SK-N-MC (cell line): Measurements from ENCODE around the gene RBM4B.

Experiments used
- DNase-seq: peaks from one replicate; pipeline ENCODE4 v3.0.0-alpha.2; 2011; ENCODE audit warnings: low read depth, low spot score
- H3K27ac ChIP-seq: fragments of 200-600 bp; sonication (generic); 2 replicates; pipeline ENCODE4 v1.5.1; 2016; ENCODE audit warnings: mixed run types
- H3K36me3 ChIP-seq: fragments of 200-600 bp; sonication (generic); 2 replicates; pipeline ENCODE4 v1.6.1; 2017; ENCODE audit warnings: antibody characterized with exemption, low read length, mixed read lengths; ENCODE audit not compliant: insufficient read depth
- H3K4me3 ChIP-seq: fragments of 200-600 bp; sonication (generic); 2 replicates; pipeline ENCODE4 v1.5.1; 2016
- H3K9ac ChIP-seq: fragments of 200-600 bp; sonication (generic); 2 replicates; pipeline ENCODE4 v1.8.0; 2017; ENCODE audit warnings: mixed run types, mixed read lengths; ENCODE audit not compliant: insufficient read length
- H3K9me3 ChIP-seq: fragments of 200-600 bp; sonication (generic); 2 replicates; pipeline ENCODE4 v1.6.1; 2017; ENCODE audit warnings: low read depth, mild to moderate bottlenecking, antibody characterized with exemption, low read length, moderate library complexity, mixed read lengths
- EZH2 ChIP-seq: fragments of 200-600 bp; sonication (generic); IDR thresholded peaks from one replicate; pipeline ENCODE4 v1.6.1; 2017; ENCODE audit warnings: antibody characterized with exemption
- FOXP2 ChIP-seq: optimal IDR thresholded peaks from 2 replicates; pipeline ENCODE3; 2011; ENCODE audit warnings: mild to moderate bottlenecking, moderate library complexity; ENCODE audit not compliant: insufficient read depth; ENCODE audit errors: extremely low read length, control extremely low read depth
- POLR2AphosphoS5 ChIP-seq: IDR thresholded peaks from 2 replicates; pipeline ENCODE4 v1.6.1; 2012; ENCODE audit warnings: mild to moderate bottlenecking, low read depth, low read length, borderline replicate concordance

Gene RBM4B

GRCh38 chr11:66674964-66675602 lies 2.6 kb downstream of the RBM4B start:
- H3K9ac ChIP-seq: peak overlapping the region; percentile 88
- no peak overlapping the region for H3K27ac ChIP-seq
- peaks cover 18% of the 10 kb centered on the region for H3K36me3 ChIP-seq
- TF ChIP-seq POLR2AphosphoS5 (no peak), EZH2 (no peak)
- peak overlapping the region; percentile 95 for H3K4me3 ChIP-seq
- no peaks in the 10 kb centered on the region for H3K9me3 ChIP-seq
- DNase-seq: no peak

DNA sequence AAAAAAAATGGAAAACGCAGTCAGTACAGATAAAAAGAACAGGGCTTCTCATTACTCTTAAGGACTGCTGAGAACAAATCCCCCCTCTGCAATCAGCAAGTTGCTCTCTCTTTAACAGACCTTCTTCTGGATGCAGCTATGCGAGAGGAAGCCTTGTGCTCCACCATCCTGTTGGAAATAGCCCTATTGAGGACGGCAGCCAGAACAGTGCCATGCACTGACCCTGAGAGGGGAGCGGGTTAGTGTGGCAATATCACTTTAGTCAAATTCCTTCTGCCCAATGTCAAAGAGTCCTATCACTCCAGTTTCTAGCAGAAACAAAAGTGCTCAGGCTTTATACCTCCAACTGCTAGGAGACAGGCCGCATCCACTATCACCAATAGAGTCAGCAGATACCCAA lies 6.9 kb downstream of the RBM4B start:
- Histone ChIP-seq H3K9ac (no peak overlapping the region), H3K27ac (peak overlapping the region; percentile 38), H3K36me3 (peaks cover 49% of the 10 kb centered on the region), H3K4me3 (no peak overlapping the region), H3K9me3 (no peaks in the 10 kb centered on the region)
- DNase-seq: no peak
- TF ChIP-seq EZH2 (no peak), FOXP2 (no peak), POLR2AphosphoS5 (no peak)

GRCh38 chr11:66665369-66665768 lies 12.3 kb downstream of the RBM4B start:
- no peaks in the 10 kb centered on the region for H3K9me3 ChIP-seq
- TF ChIP-seq FOXP2 (no peak), POLR2AphosphoS5 (no peak), EZH2 (no peak)
- H3K9ac ChIP-seq: no peak overlapping the region
- H3K36me3 ChIP-seq: peaks cover 61% of the 10 kb centered on the region
- 0 out of 2 replicates have a peak overlapping the region, but pooled peaks have one; percentile 32 for H3K27ac ChIP-seq
- DNase-seq: no peak
- no peak overlapping the region for H3K4me3 ChIP-seq

- H3K9ac ChIP-seq: no peak overlapping the region
- no peaks in the 10 kb centered on the region for H3K9me3 ChIP-seq
- DNase-seq: no peak
- H3K4me3 ChIP-seq: no peak overlapping the region
- TF ChIP-seq POLR2AphosphoS5 (no peak), FOXP2 (no peak), EZH2 (no peak)
- H3K27ac ChIP-seq: no peak overlapping the region; the same call in 1 of the 2 replicates
- peaks cover 61% of the 10 kb centered on the region for H3K36me3 ChIP-seq
These were observed 13.9 kb downstream of the RBM4B start for GRCh38 chr11:66663741-66664296.

- Histone ChIP-seq H3K9me3 (no peaks in the 10 kb centered on the region), H3K9ac (no peak overlapping the region), H3K36me3 (peaks cover 44% of the 10 kb centered on the region), H3K27ac (peak overlapping the region; percentile 2; the same call in 1 of the 2 replicates), H3K4me3 (no peak overlapping the region)
- no peak for DNase-seq
- TF ChIP-seq EZH2: no peak
- TF ChIP-seq POLR2AphosphoS5: no peak
- TF ChIP-seq FOXP2: no peak
These were observed 17.9 kb downstream of the RBM4B start for GRCh38 chr11:66659763-66660162.

GRCh38 chr11:66653123-66653522 lies 24.6 kb downstream of the RBM4B start:
- TF ChIP-seq FOXP2 (no peak), EZH2 (no peak), POLR2AphosphoS5 (no peak)
- H3K36me3 ChIP-seq: peaks cover 64% of the 10 kb centered on the region
- no peaks in the 10 kb centered on the region for H3K9me3 ChIP-seq
- no peak for DNase-seq
- H3K4me3 ChIP-seq: no peak overlapping the region
- no peak overlapping the region for H3K27ac ChIP-seq
- no peak overlapping the region for H3K9ac ChIP-seq

DNA sequence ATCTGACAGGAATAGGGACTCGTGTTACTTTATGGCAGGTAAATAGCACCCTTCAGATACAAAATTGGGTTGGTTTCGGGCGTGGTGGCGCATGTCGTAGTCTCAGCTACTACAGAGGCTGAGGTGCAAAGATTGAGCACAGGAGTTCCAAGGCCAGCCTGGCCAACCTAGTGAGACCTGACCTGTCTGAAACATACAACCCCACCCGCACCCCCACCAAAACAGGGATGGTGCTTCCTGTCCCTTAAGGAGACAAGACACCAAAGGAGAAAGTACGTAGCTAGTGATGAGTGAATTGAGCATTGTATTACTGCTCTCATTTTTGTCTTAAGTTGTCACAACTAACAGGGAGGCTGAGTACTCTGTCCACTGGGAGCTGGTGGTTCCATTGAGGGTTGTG lies 25.0 kb downstream of the RBM4B start:
- H3K36me3 ChIP-seq: peaks cover 64% of the 10 kb centered on the region
- H3K27ac ChIP-seq: no peak overlapping the region

DNA sequence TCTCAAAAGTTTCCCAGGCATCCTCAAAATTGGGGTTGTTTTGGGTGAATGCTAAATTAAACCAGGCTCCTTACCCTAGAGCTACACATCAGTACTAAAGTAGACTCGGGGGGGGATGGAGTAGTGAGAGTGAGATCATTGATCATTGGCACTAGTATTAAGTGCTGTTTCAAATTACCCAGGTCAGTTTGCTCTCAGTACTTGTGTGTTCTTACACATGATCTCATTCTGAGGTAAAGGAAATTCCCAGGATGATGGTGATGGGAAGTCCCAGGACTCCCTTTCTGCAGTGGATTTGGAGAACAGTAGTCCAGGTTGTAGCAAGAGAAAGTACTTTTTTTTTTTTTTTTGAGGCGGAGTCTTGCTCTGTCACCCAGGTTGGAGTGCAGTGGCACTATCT lies 26.7 kb downstream of the RBM4B start:
- H3K36me3 ChIP-seq: peaks cover 71% of the 10 kb centered on the region
- no peak overlapping the region for H3K4me3 ChIP-seq
- DNase-seq: no peak
- H3K9me3 ChIP-seq: no peaks in the 10 kb centered on the region
- TF ChIP-seq POLR2AphosphoS5 (peak; percentile 29; the same call in 1 of the 2 replicates), EZH2 (no peak)
- H3K27ac ChIP-seq: no peak overlapping the region
- no peak overlapping the region for H3K9ac ChIP-seq

More for the DNA sequence above, 25.0 kb downstream of the RBM4B start:
- TF ChIP-seq EZH2 (no peak), POLR2AphosphoS5 (no peak), FOXP2 (no peak)
- no peak for DNase-seq
- Histone ChIP-seq H3K4me3 (no peak overlapping the region), H3K9ac (no peak overlapping the region), H3K9me3 (no peaks in the 10 kb centered on the region)

- Histone ChIP-seq H3K9ac (no peak overlapping the region), H3K36me3 (peaks cover 75% of the 10 kb centered on the region)
These were observed 27.8 kb downstream of the RBM4B start for GRCh38 chr11:66649903-66650302.

More at GRCh38 chr11:66649903-66650302, 27.8 kb downstream of the RBM4B start:
- no peaks in the 10 kb centered on the region for H3K9me3 ChIP-seq
- no peak overlapping the region for H3K4me3 ChIP-seq
- TF ChIP-seq FOXP2 (no peak), EZH2 (no peak), POLR2AphosphoS5 (no peak; the same call in 1 of the 2 replicates)
- H3K27ac ChIP-seq: no peak overlapping the region
- no peak for DNase-seq
